ENCODE measurements around the gene PLAAT4. TPM values are rescaled to one million over a fixed set of nuclear protein-coding genes. Genes with fewer than 3 reads are reported as not detected.

PLAAT4 gene
- total RNA-seq, 1 experiment from 2014 or later = 1.2 TPM

GRCh38 chr11:63592975-63593395 is 56.4 kb downstream of the PLAAT4 start:
- no peaks in the 10 kb centered on the region for H3K27me3 ChIP-seq (replicated peaks; ENCODE audit: control insufficient read depth, insufficient read depth, low read length)
- H3K36me3 ChIP-seq (ENCODE audit: control insufficient read depth, insufficient read depth, low read length) = 0 out of 2 replicates have a peak, but pooled peaks cover 2% of the 10 kb centered on the region
- CTCF ChIA-PET = interaction anchor here (1.1 to 1.5 kb wide), 2 partner anchors 43 to 85 kb away, joined by 4 to 10 read pairs; no protein-coding TSS in a partner anchor
- Mint-ChIP-seq H3K27me3 (ENCODE audit: insufficient read depth, unreplicated experiment) (no peaks in the 10 kb centered on the region), H3K9me3 (ENCODE audit: unreplicated experiment) (no peaks in the 10 kb centered on the region), H3K4me3 (ENCODE audit: unreplicated experiment) (no peak overlapping the region), H3K36me3 (ENCODE audit: insufficient read depth, unreplicated experiment) (peaks cover 39% of the 10 kb centered on the region), H3K4me1 (ENCODE audit: low read depth, unreplicated experiment) (peaks cover 7% of the 10 kb centered on the region), H3K27ac (ENCODE audit: unreplicated experiment) (no peak overlapping the region)
- no peaks in the 10 kb centered on the region for H3K9me3 ChIP-seq
- POLR2A ChIA-PET = no interaction called here
- peak in 1 of 2 experiments; percentile 67 for DNase-seq
- BruUV-seq (replicated peaks) = no TSS peak
- intact Hi-C loops (cut with micrococcal nuclease; ENCODE audit: unreplicated experiment) = loop anchor here (1.0 kb wide), 2 partner anchors 42 to 114 kb away; no protein-coding TSS in a partner anchor
- H3K4me1 ChIP-seq = no peaks in the 10 kb centered on the region
- no peak overlapping the region for H3K4me3 ChIP-seq (ENCODE audit: low read depth, low read length)
- TF ChIP-seq CTCF (IDR thresholded peaks at IDR 0.05; ENCODE audit: insufficient read depth in 1 of 2, low read depth in 1 of 2, low read length in 1 of 2, severe bottlenecking in 1 of 2, unreplicated experiment in 1 of 2) = peak; percentile 72 to 95

GRCh38 chr11:63595296-63595695 is 58.7 kb downstream of the PLAAT4 start:
- Mint-ChIP-seq H3K9me3 (ENCODE audit: unreplicated experiment) (no peaks in the 10 kb centered on the region), H3K4me1 (ENCODE audit: low read depth, unreplicated experiment) (peaks cover 7% of the 10 kb centered on the region), H3K4me3 (ENCODE audit: unreplicated experiment) (no peak overlapping the region), H3K27ac (ENCODE audit: unreplicated experiment) (no peak overlapping the region), H3K36me3 (ENCODE audit: insufficient read depth, unreplicated experiment) (peaks cover 45% of the 10 kb centered on the region), H3K27me3 (ENCODE audit: insufficient read depth, unreplicated experiment) (no peaks in the 10 kb centered on the region)
- no peak for TF ChIP-seq CTCF (IDR thresholded peaks at IDR 0.05; ENCODE audit: insufficient read depth in 1 of 2, low read depth in 1 of 2, low read length in 1 of 2, severe bottlenecking in 1 of 2, unreplicated experiment in 1 of 2)
- ChIA-PET POLR2A (no interaction called here), CTCF (interaction anchor here (0.6 to 0.9 kb wide), 2 partner anchors 31 to 40 kb away, joined by 3 read pairs; no protein-coding TSS in a partner anchor)
- Histone ChIP-seq H3K4me1 (no peaks in the 10 kb centered on the region), H3K36me3 (ENCODE audit: control insufficient read depth, insufficient read depth, low read length) (peaks cover 2% of the 10 kb centered on the region; the same call in 1 of the 2 replicates), H3K4me3 (ENCODE audit: low read depth, low read length) (no peak overlapping the region), H3K27me3 (replicated peaks; ENCODE audit: control insufficient read depth, insufficient read depth, low read length) (no peaks in the 10 kb centered on the region), H3K9me3 (no peaks in the 10 kb centered on the region)
- no peak for DNase-seq
- BruUV-seq (replicated peaks) = no TSS peak
- intact Hi-C loops (cut with micrococcal nuclease; ENCODE audit: unreplicated experiment) = no loop called here

Other genes starting within 250 kb of the PLAAT4 start
- gene SLC22A9, start 167.0 kb upstream of the PLAAT4 start, total RNA-seq (2022) = 1.7 and 2.0 TPM in 2 replicates
- 1.2 and 2.3 TPM in 2 replicates for gene PLAAT5, start 45.6 kb upstream of the PLAAT4 start, total RNA-seq (2022)
- not detected in 2 replicates for gene LGALS12, start 30.7 kb upstream of the PLAAT4 start, total RNA-seq (2022)
- gene PLAAT2, start 26.6 kb downstream of the PLAAT4 start, total RNA-seq (2022) = 1.2 TPM in 1 of 2 replicates, not detected in the other
- gene PLAAT3, start 77.6 kb downstream of the PLAAT4 start, total RNA-seq (2022) = 50.9 and 57.9 TPM in 2 replicates
- 50.2 and 55.1 TPM in 2 replicates for gene ATL3, start 134.6 kb downstream of the PLAAT4 start, total RNA-seq (2022)
- gene RTN3, start 144.7 kb downstream of the PLAAT4 start, total RNA-seq (2022) = 162 and 179 TPM in 2 replicates
- gene ZFTA, start 232.0 kb downstream of the PLAAT4 start, total RNA-seq (2022) = 30.8 and 31.0 TPM in 2 replicates